ENCODE results near the gene POU2F3.

GRCh38 chr11:120198403-120198786, 41.5 kb upstream of the POU2F3 start:
- no peak for TF ChIP-seq CTCF (conservative IDR thresholded peaks at IDR 0.05; ENCODE audit: low read depth, low read length)
- no peak for TF ChIP-seq EZH2 (IDR thresholded peaks at IDR 0.05; ENCODE audit: low read length, unreplicated experiment)
- TF ChIP-seq EZH2phosphoT487 (IDR thresholded peaks at IDR 0.05; ENCODE audit: borderline replicate concordance, low read length), result no peak
